Lower lobe of right lung (tissue), 2 donors: Measurements from ENCODE around the gene IRX1. TPM values are rescaled to one million over a fixed set of nuclear protein-coding genes. Genes with fewer than 3 reads are reported as not detected.

ENCODE experiments used
- ATAC-seq, 2 donors: fragments of 200-7000 bp; cut with Tn5 transposase; one replicate each; pipeline ENCODE4 v1.9.1; 2020 to 2022; ENCODE audit warnings: mild to moderate bottlenecking in 2 of 2, moderate library complexity in 2 of 2
- DNase-seq: peaks from one replicate; pipeline ENCODE4 v3.0.0-alpha.2; 2020
- H3K27ac ChIP-seq: fragments of 200-600 bp; one replicate; pipeline ENCODE4 v1.8.0; 2022
- H3K27me3 ChIP-seq: fragments of 200-600 bp; one replicate; pipeline ENCODE4 v1.8.0; 2022; ENCODE audit warnings: low read depth
- H3K36me3 ChIP-seq: fragments of 200-600 bp; one replicate; pipeline ENCODE4 v1.8.0; 2022; ENCODE audit warnings: mild to moderate bottlenecking
- H3K4me1 ChIP-seq: fragments of 200-600 bp; one replicate; pipeline ENCODE4 v1.8.0; 2022
- H3K4me3 ChIP-seq: fragments of 200-600 bp; one replicate; pipeline ENCODE4 v1.8.0; 2022; ENCODE audit warnings: mild to moderate bottlenecking
- H3K9me3 ChIP-seq: fragments of 200-600 bp; one replicate; pipeline ENCODE4 v1.8.0; 2022
- CTCF ChIP-seq: fragments of 200-600 bp; IDR thresholded peaks from one replicate; pipeline ENCODE4 v1.8.0; 2022; ENCODE audit warnings: antibody characterized with exemption, mild to moderate bottlenecking
- intact Hi-C: fragments of 100-400 bp; cut with DNase I; formaldehyde crosslinking; loops from one replicate; pipeline ENCODE4 v1.11.0; 2022
- total RNA-seq: library from RNA; stranded (reverse); fragmentation: NEBNext Ultra II Directional; extraction: Animal tissue kit (Norgen Biotek cat#: 25700); gene quantifications from one replicate; pipeline ENCODE4 v1.2.1, GENCODE V29; 2021
- donor health status: DM: no; HTN: yes; CAD: no; lungs with severe emphysema.

IRX1 gene
- total RNA-seq, 1 donor from 2014 or later = 6.0 TPM

GRCh38 chr5:3590161-3590966 is 5.3 kb upstream of the IRX1 start:
- Histone ChIP-seq H3K27me3 (peaks cover 87% of the 10 kb centered on the region), H3K4me3 (no peak overlapping the region), H3K36me3 (no peaks in the 10 kb centered on the region), H3K9me3 (no peaks in the 10 kb centered on the region), H3K4me1 (peaks cover 18% of the 10 kb centered on the region), H3K27ac (no peak overlapping the region)
- ATAC-seq (no peak), DNase-seq (no peak)
- TF ChIP-seq CTCF = no peak
- intact Hi-C loops = no loop called here

DNA sequence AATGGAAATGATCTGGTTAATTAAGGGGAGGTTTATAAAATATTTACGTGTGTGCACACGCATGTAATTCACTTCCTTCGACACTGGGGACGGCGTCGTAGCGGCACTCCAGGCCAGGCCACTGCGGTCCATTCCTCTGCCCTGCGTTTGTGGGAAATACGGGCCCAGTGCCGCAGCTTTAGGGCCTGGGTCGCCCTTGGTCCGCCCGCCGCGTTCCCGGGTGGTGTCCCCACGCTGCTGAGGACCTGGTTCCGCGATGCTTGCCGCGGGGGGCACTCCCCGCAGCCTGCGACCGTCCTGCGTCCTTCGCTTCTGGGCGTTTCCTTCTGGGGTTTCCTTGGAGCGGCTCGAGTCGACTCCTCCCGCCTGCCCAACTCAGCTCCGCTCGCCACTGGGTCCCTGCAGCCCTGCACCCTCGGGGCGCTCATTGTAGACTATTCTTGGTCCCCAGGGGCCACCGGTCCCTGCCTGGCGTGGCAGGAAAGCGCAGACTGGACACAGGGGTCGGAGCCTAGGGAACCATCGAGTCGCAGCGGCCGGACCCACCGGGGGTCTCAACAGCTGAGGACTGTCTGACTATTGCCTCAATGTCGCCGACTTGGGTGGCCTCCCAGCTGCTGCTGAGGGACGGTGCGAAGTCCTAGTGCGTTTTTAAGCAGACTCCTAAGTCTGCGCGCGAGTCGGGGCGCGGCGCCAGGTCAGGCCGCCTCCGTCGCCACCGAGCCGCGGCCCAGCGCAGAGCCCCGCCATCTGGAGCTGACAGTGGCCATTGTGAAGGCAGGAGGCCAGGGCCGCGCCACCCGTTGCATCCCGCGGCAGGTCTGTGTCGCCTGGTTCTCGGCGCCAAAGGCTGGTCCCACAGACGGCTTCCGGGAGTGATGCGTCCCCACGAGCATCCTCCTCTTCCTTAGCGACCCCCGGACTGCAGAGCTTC is 4.4 kb upstream of the IRX1 start:
- H3K36me3 ChIP-seq = no peaks in the 10 kb centered on the region
- peaks cover 18% of the 10 kb centered on the region for H3K4me1 ChIP-seq
- DNase-seq = no peak
- H3K9me3 ChIP-seq = no peaks in the 10 kb centered on the region
- H3K4me3 ChIP-seq = peak overlapping the region; percentile 18
- peak; percentile 26 for ATAC-seq
- no peak for TF ChIP-seq CTCF
- no peak overlapping the region for H3K27ac ChIP-seq
- intact Hi-C loops = no loop called here
- H3K27me3 ChIP-seq = peaks cover 89% of the 10 kb centered on the region

GRCh38 chr5:3592298-3592697 is 3.3 kb upstream of the IRX1 start:
- no peak for DNase-seq
- intact Hi-C loops = no loop called here
- TF ChIP-seq CTCF = no peak

GRCh38 chr5:3593771-3594509 is 1.7 kb upstream of the IRX1 start:
- no peaks in the 10 kb centered on the region for H3K9me3 ChIP-seq
- intact Hi-C loops = no loop called here
- no peaks in the 10 kb centered on the region for H3K36me3 ChIP-seq
- DNase-seq (no peak), ATAC-seq (no peak)
- TF ChIP-seq CTCF = no peak
- peaks cover 94% of the 10 kb centered on the region for H3K27me3 ChIP-seq
- no peak overlapping the region for H3K27ac ChIP-seq
- H3K4me3 ChIP-seq = peak overlapping the region; percentile 40
- peaks cover 24% of the 10 kb centered on the region for H3K4me1 ChIP-seq

More at GRCh38 chr5:3592298-3592697, 3.3 kb upstream of the IRX1 start:
- Histone ChIP-seq H3K4me3 (no peak overlapping the region), H3K27me3 (peaks cover 93% of the 10 kb centered on the region), H3K9me3 (no peaks in the 10 kb centered on the region), H3K36me3 (no peaks in the 10 kb centered on the region), H3K27ac (no peak overlapping the region), H3K4me1 (peaks cover 24% of the 10 kb centered on the region)
- no peak for ATAC-seq

DNA sequence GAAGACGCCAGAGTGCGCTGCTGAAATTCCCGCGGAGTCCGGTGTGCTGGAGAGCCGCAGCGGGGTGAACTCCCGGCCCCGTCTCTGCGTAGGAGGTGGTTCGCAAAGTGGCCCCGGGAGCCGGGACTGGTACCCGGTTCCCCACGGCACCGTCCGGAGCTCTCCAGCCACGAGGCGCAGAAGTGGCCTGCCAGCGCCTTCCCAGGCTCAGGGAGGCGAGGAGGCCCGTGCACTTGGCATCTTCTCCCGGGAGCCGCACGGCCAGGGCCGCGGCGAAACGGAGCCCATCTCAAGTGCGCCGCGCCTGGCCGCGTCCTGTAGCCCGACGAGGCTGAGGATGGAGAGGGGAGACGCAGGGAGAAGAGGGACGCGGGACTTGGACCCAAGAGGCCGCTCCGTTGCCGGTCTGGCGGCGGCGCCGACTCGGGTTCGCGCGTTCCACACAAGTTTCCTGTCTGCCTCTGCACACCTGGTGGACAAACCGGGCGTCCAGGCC is 1.1 kb upstream of the IRX1 start:
- ATAC-seq (peak; percentile 32 to 55), DNase-seq (peak; percentile 48)
- Histone ChIP-seq H3K4me1 (peaks cover 24% of the 10 kb centered on the region), H3K27ac (no peak overlapping the region), H3K27me3 (peaks cover 94% of the 10 kb centered on the region), H3K36me3 (no peaks in the 10 kb centered on the region), H3K4me3 (peak overlapping the region; percentile 40), H3K9me3 (no peaks in the 10 kb centered on the region)
- intact Hi-C loops = no loop called here
- no peak for TF ChIP-seq CTCF
